Panc1 (cell line): ENCODE data around the gene TM2D1. TPM values are rescaled to one million over a fixed set of nuclear protein-coding genes. Genes with fewer than 3 reads are reported as not detected.

Experiments
- ATAC-seq: fragments of 200-7000 bp; cut with Tn5 transposase; 2 replicates; pipeline ENCODE4 v1.9.1; 2020; ENCODE audit warnings: mild to moderate bottlenecking, moderate library complexity
- BruUV-seq: library from RNA; stranded (reverse); fragments of 400-500 nt; replicated peaks from 2 replicates; lab custom pipeline; 2021; lab: Mats Ljungman, UMichigan
- CTCF ChIA-PET: fragments of 300-600 bp; sonication (Branson Sonifier 250); formaldehyde crosslinking; loops from one replicate; lab custom pipeline; 2022; ENCODE audit warnings: antibody characterized with exemption; lab: Charles Lee
- POLR2A ChIA-PET: fragments of 300-600 bp; sonication (Branson Sonifier 250); formaldehyde crosslinking; loops from one replicate; lab custom pipeline; 2022; ENCODE audit warnings: antibody characterized with exemption; lab: Charles Lee
- DNase-seq: peaks from one replicate; pipeline ENCODE4 v3.0.0-alpha.2; 2010; ENCODE audit warnings: low read depth, low spot score
- H3K27ac ChIP-seq: 2 replicates; pipeline ENCODE4 v1.5.1; 2011; ENCODE audit warnings: mild to moderate bottlenecking, low read length, inconsistent platforms
- H3K27me3 ChIP-seq: fragments of 200-500 bp; sonication (Bioruptor generic); 2 replicates; pipeline ENCODE4 v1.6.0; 2014; ENCODE audit warnings: low read length, inconsistent platforms; ENCODE audit not compliant: control insufficient read depth, insufficient read depth
- H3K36me3 ChIP-seq: fragments of 200-500 bp; sonication (Bioruptor generic); 2 replicates; pipeline ENCODE4 v1.5.1; 2014; ENCODE audit warnings: inconsistent platforms, mild to moderate bottlenecking, low read length, moderate library complexity; ENCODE audit not compliant: control insufficient read depth, insufficient read depth
- H3K4me1 ChIP-seq: 2 replicates; pipeline ENCODE4 v1.5.1; 2011; ENCODE audit warnings: inconsistent platforms, mild to moderate bottlenecking, low read length, moderate library complexity; ENCODE audit not compliant: control insufficient read depth, insufficient read depth
- H3K4me3 ChIP-seq, 2 experiments: 2 replicates each; pipeline ENCODE4 v1.5.1; 2011 to 2012; ENCODE audit warnings: low read depth in 2 of 2, low read length in 2 of 2, mild to moderate bottlenecking in 2 of 2, inconsistent platforms in 1 of 2, moderate library complexity in 1 of 2
- H3K9me3 ChIP-seq: fragments of 200-500 bp; sonication (Bioruptor generic); 2 replicates; pipeline ENCODE4 v1.5.1; 2014; ENCODE audit warnings: low read depth, mild to moderate bottlenecking, inconsistent platforms, low read length, moderate library complexity; ENCODE audit not compliant: control insufficient read depth, insufficient read depth
- CTCF ChIP-seq: fragments of 450-650 bp; IDR thresholded peaks from 2 replicates; pipeline ENCODE4 v1.5.1; 2017; ENCODE audit warnings: mild to moderate bottlenecking
- POLR2AphosphoS5 ChIP-seq: IDR thresholded peaks from 2 replicates; pipeline ENCODE4 v1.6.1; 2012; ENCODE audit warnings: mild to moderate bottlenecking, low read depth, low read length, moderate library complexity
- REST ChIP-seq, 2 experiments: IDR thresholded peaks; 2 replicates each; pipeline ENCODE4 v1.6.1; 2011 to 2012; ENCODE audit warnings: low read depth in 2 of 2, control low read depth in 1 of 2, low read length in 1 of 2, mild to moderate bottlenecking in 1 of 2, moderate library complexity in 1 of 2; ENCODE audit not compliant: insufficient read depth in 1 of 2
- SIN3A ChIP-seq: IDR thresholded peaks from 2 replicates; pipeline ENCODE4 v1.6.1; 2012; ENCODE audit warnings: low read depth, mild to moderate bottlenecking, low read length, moderate library complexity, borderline replicate concordance; ENCODE audit not compliant: insufficient read depth
- TCF7L2 ChIP-seq: IDR thresholded peaks from 2 replicates; pipeline ENCODE4 v1.6.1; 2011; ENCODE audit warnings: mild to moderate bottlenecking, low read depth, low read length, inconsistent platforms
- in situ Hi-C: cut with HindIII; loops from 2 replicates; pipeline ENCODE4 v1.10.0; 2016; ENCODE audit warnings: low sequenced_read_pairs, low pct_unique_long_range_greater_than_20kb
- intact Hi-C: fragments of 100-400 bp; cut with micrococcal nuclease; formaldehyde crosslinking; loops from one replicate; pipeline ENCODE4 v1.10.0; 2022; ENCODE audit not compliant: unreplicated experiment
- total RNA-seq: library from RNA; stranded (reverse); gene quantifications from one replicate; pipeline ENCODE4 v1.2.1, GENCODE V29; 2021; ENCODE audit not compliant: unreplicated experiment

TM2D1 gene
- total RNA-seq, 1 experiment from 2014 or later: 43.2 TPM

GRCh38 chr1:61637470-61637869 is 87.5 kb downstream of the TM2D1 start:
- intact Hi-C loops: no loop called here

GRCh38 chr1:61636814-61637213 is 88.1 kb downstream of the TM2D1 start:
- ATAC-seq: no peak
- ChIA-PET POLR2A (no interaction called here), CTCF (no interaction called here)
- H3K4me1 ChIP-seq: peaks cover 3% of the 10 kb centered on the region; the same call in 1 of the 2 replicates
- DNase-seq: no peak
- H3K4me3 ChIP-seq: no peak overlapping the region
- no peaks in the 10 kb centered on the region for H3K27me3 ChIP-seq
- no peaks in the 10 kb centered on the region for H3K9me3 ChIP-seq
- H3K27ac ChIP-seq: no peak overlapping the region
- in situ Hi-C loops: no loop called here
- intact Hi-C loops: no loop called here
- no TSS peak for BruUV-seq
- TF ChIP-seq TCF7L2 (no peak), REST (IDR thresholded peaks at IDR 0.05; ENCODE audit: insufficient read depth in 1 of 2, low read depth in 2 of 2, low read length in 1 of 2) (no peak), SIN3A (no peak), CTCF (no peak), POLR2AphosphoS5 (no peak)
- H3K36me3 ChIP-seq: no peaks in the 10 kb centered on the region

More at GRCh38 chr1:61637470-61637869, 87.5 kb downstream of the TM2D1 start:
- H3K9me3 ChIP-seq: no peaks in the 10 kb centered on the region
- ATAC-seq: no peak
- H3K27ac ChIP-seq: no peak overlapping the region
- no peaks in the 10 kb centered on the region for H3K27me3 ChIP-seq
- TF ChIP-seq POLR2AphosphoS5 (no peak), SIN3A (no peak), REST (IDR thresholded peaks at IDR 0.05; ENCODE audit: insufficient read depth in 1 of 2, low read depth in 2 of 2, low read length in 1 of 2) (no peak), CTCF (no peak), TCF7L2 (no peak)
- no peak for DNase-seq
- peaks cover 3% of the 10 kb centered on the region; the same call in 1 of the 2 replicates for H3K4me1 ChIP-seq
- POLR2A ChIA-PET: no interaction called here
- no peak overlapping the region for H3K4me3 ChIP-seq
- no TSS peak for BruUV-seq
- in situ Hi-C loops: no loop called here
- CTCF ChIA-PET: no interaction called here
- no peaks in the 10 kb centered on the region for H3K36me3 ChIP-seq
